Stimulated activated effector memory CD8-positive, alpha-beta T cell treated with anti-CD3 and anti-CD28 coated beads, Interleukin-12 subunit alpha, Interleukin-12 subunit beta, amount 100 ng/mL, for 72 hours (primary cell): ENCODE measurements around the gene RC3H1.
A peak's percentile ranks its signal among the peaks of the same experiment; 100 is the strongest.

Experiments used
- ATAC-seq: fragments of 150-1000 bp; cut with Tn5 transposase; 2 replicates; pipeline ENCODE4 v1.10.0; 2021
- DNase-seq, 2 donors: peaks; one replicate each; pipeline ENCODE4 v3.0.0; 2021 to 2022; ENCODE audit warnings: low spot score in 2 of 2
- H3K27ac Mint-ChIP-seq: one replicate; pipeline ENCODE4 v1.8.0; 2022; ENCODE audit warnings: mild to moderate bottlenecking, mixed read lengths
- H3K36me3 Mint-ChIP-seq: one replicate; pipeline ENCODE4 v1.8.0; 2022; ENCODE audit warnings: mild to moderate bottlenecking, mixed read lengths
- H3K4me1 Mint-ChIP-seq: one replicate; pipeline ENCODE4 v1.8.0; 2022; ENCODE audit warnings: mixed read lengths
- H3K4me3 Mint-ChIP-seq: one replicate; pipeline ENCODE4 v1.8.0; 2022; ENCODE audit warnings: mild to moderate bottlenecking, mixed read lengths
- H3K9me3 Mint-ChIP-seq: one replicate; pipeline ENCODE4 v1.8.0; 2022; ENCODE audit warnings: mixed read lengths

Gene RC3H1

GRCh38 chr1:173893611-173894010 is 128.5 kb downstream of the RC3H1 start:
- Mint-ChIP-seq H3K27ac (no peak overlapping the region), H3K9me3 (no peaks in the 10 kb centered on the region), H3K4me1 (no peaks in the 10 kb centered on the region), H3K36me3 (peaks cover 7% of the 10 kb centered on the region), H3K4me3 (no peak overlapping the region)
- DNase-seq (no peak), ATAC-seq (no peak)

DNA sequence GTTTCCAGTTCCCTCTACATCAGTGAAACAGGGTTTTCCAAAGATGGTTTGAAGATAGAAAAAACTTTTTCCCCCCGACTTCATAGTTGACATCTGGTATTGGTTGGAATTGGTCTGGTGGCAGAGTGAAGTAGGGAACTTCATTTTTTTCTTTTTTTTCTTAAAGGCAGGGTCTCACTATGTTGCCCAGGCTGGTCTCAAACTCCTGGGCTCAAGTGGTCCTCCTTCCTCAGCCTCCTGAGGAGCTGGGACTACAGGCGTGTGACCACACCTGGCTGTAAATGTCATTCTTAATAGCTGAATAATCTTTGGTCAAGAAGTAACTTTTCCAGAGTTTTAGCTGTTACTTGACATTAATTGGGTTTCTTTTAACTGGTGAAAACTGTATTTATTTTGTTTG is 132.3 kb downstream of the RC3H1 start:
- Mint-ChIP-seq H3K4me1 (peaks cover 15% of the 10 kb centered on the region), H3K27ac (no peak overlapping the region), H3K4me3 (no peak overlapping the region), H3K36me3 (peaks cover 19% of the 10 kb centered on the region), H3K9me3 (no peaks in the 10 kb centered on the region)
- DNase-seq = no peak
- no peak for ATAC-seq

GRCh38 chr1:173888749-173889148 is 133.4 kb downstream of the RC3H1 start:
- H3K27ac Mint-ChIP-seq = no peak overlapping the region
- H3K36me3 Mint-ChIP-seq = peaks cover 19% of the 10 kb centered on the region
- no peaks in the 10 kb centered on the region for H3K9me3 Mint-ChIP-seq
- H3K4me1 Mint-ChIP-seq = peaks cover 15% of the 10 kb centered on the region
- DNase-seq = no peak
- no peak for ATAC-seq
- no peak overlapping the region for H3K4me3 Mint-ChIP-seq

- Mint-ChIP-seq H3K27ac (no peak overlapping the region), H3K4me3 (no peak overlapping the region)
These were observed 134.5 kb downstream of the RC3H1 start for GRCh38 chr1:173887627-173888026.

DNA sequence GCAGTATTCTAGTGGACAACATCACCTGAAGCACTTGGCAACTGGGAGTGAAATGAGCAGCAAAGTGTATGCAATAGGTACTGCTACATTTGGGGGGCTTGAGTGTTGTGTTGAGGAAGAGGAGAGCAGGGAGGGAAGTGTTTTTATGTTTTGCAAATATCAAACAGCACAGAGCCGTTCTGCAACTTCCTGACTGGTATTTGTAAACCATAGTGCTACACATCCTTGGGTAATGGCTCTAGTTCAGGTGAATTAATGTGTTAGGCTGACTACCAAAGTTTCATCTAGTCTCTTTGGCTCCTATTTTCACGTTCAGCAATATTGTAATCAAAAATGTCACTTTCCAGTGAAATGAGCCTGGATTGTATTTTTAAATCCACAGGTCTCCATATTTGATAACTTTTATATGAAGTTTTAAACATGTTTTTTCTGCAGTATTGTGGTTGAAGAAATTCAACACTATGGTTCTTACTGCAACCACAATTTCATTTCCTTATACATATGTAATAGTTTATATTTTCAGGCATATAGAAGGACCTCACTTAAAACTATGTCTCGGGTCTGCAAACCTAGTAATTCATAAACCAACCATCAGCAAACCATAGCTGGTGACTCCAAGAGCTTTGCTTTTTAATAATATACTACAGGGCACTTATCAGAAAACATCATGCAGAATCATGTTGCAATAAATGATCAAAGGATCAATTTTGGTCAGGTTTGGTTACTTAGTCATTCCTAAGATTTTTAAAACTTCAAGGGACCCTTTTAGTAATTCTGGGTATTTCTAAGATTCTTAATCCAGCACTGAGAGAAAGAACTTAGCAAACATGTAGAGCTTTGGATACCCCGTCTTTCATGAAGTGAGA is 135.2 kb downstream of the RC3H1 start:
- Mint-ChIP-seq H3K4me3 (no peak overlapping the region), H3K9me3 (no peaks in the 10 kb centered on the region), H3K27ac (peak overlapping the region; percentile 79), H3K4me1 (peaks cover 15% of the 10 kb centered on the region), H3K36me3 (peaks cover 19% of the 10 kb centered on the region)
- ATAC-seq = no peak
- no peak for DNase-seq

More at GRCh38 chr1:173887627-173888026, 134.5 kb downstream of the RC3H1 start:
- ATAC-seq (peak; percentile 44), DNase-seq (no peak)
- Mint-ChIP-seq H3K9me3 (no peaks in the 10 kb centered on the region), H3K36me3 (peaks cover 19% of the 10 kb centered on the region), H3K4me1 (peaks cover 15% of the 10 kb centered on the region)

- no peaks in the 10 kb centered on the region for H3K9me3 Mint-ChIP-seq
- DNase-seq (no peak), ATAC-seq (no peak)
- H3K36me3 Mint-ChIP-seq = peaks cover 14% of the 10 kb centered on the region
- no peak overlapping the region for H3K4me3 Mint-ChIP-seq
- H3K27ac Mint-ChIP-seq = peak overlapping the region; percentile 79
- peaks cover 15% of the 10 kb centered on the region for H3K4me1 Mint-ChIP-seq
These were observed 137.5 kb downstream of the RC3H1 start for GRCh38 chr1:173884701-173885100.
